Measurements from ENCODE around the gene PDK4. TPM values are rescaled to one million over a fixed set of nuclear protein-coding genes. Genes with fewer than 3 reads are reported as not detected.

The PDK4 gene
- total RNA-seq, 1 donor from 2014 or later = 156 TPM

GRCh38 chr7:95593343-95593742 lies 3.0 kb downstream of the PDK4 start:
- peak overlapping the region; percentile 76 for H3K4me3 ChIP-seq
- no peaks in the 10 kb centered on the region for H3K9me3 ChIP-seq
- H3K36me3 ChIP-seq = peaks cover 64% of the 10 kb centered on the region
- H3K27me3 ChIP-seq = no peaks in the 10 kb centered on the region
- H3K4me1 ChIP-seq = peaks cover 28% of the 10 kb centered on the region
- DNase-seq (no peak), ATAC-seq (no peak)
- no peak for TF ChIP-seq CTCF (IDR thresholded peaks at IDR 0.05)
- intact Hi-C loops (cut with DNase I) = no loop called here
- H3K27ac ChIP-seq = peak overlapping the region; percentile 95

GRCh38 chr7:95592570-95592969 lies 3.7 kb downstream of the PDK4 start:
- no peak for DNase-seq
- no peak for ATAC-seq
- intact Hi-C loops (cut with DNase I) = no loop called here
- Histone ChIP-seq H3K36me3 (peaks cover 72% of the 10 kb centered on the region), H3K27me3 (no peaks in the 10 kb centered on the region), H3K27ac (peak overlapping the region; percentile 3), H3K4me3 (peak overlapping the region; percentile 76), H3K9me3 (no peaks in the 10 kb centered on the region), H3K4me1 (peaks cover 27% of the 10 kb centered on the region)
- TF ChIP-seq CTCF (IDR thresholded peaks at IDR 0.05) = no peak

- peaks cover 91% of the 10 kb centered on the region for H3K36me3 ChIP-seq
- DNase-seq (no peak), ATAC-seq (no peak)
- no peaks in the 10 kb centered on the region for H3K27me3 ChIP-seq
- intact Hi-C loops (cut with DNase I) = no loop called here
- H3K9me3 ChIP-seq = no peaks in the 10 kb centered on the region
- H3K4me1 ChIP-seq = peaks cover 30% of the 10 kb centered on the region
- TF ChIP-seq CTCF (IDR thresholded peaks at IDR 0.05) = no peak
- peak overlapping the region; percentile 19 for H3K27ac ChIP-seq
- H3K4me3 ChIP-seq = peak overlapping the region; percentile 76
Measured at GRCh38 chr7:95590387-95591248, 5.7 kb downstream of the PDK4 start.

DNA sequence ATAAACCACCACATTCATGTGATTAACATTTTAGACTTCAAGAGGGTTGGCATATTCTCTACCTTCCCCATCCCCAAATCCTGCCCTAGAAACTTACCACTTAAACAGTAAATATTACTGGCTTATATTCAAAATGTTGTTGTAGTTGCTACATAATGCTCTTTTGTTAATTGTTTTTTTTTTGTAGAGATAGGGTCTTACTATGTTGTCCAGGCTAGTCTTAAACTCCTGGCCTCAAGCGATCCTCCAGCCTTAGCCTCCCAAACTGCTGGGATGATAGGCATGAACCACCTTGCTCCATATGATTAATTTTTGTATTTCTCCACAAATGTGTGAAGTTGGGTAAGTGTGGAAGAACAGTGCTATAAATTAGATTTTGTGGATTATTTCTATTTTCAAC lies 6.5 kb downstream of the PDK4 start:
- Histone ChIP-seq H3K4me1 (peaks cover 30% of the 10 kb centered on the region), H3K27ac (no peak overlapping the region), H3K27me3 (no peaks in the 10 kb centered on the region), H3K4me3 (peak overlapping the region; percentile 76), H3K9me3 (no peaks in the 10 kb centered on the region), H3K36me3 (peaks cover 100% of the 10 kb centered on the region)
- no peak for TF ChIP-seq CTCF (IDR thresholded peaks at IDR 0.05)
- intact Hi-C loops (cut with DNase I) = no loop called here
- DNase-seq (no peak), ATAC-seq (no peak)

DNA sequence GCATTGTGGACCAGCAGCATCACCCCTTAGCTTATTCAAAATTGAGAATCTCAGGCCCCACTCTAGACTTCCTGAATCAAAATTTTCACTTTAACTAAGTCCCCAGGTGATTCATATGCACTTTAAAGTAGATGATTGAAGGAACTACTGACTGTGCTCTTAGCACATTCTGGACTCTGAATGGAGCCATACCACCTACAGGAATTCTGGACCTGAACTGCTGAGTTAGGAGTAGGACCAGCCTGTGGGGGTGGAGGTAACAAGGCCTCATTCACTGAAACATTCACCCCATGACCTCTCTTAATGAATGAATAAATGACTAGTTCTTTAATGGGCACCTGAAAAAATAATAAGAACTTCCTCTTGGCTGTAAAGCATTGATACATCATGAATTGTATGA lies 7.3 kb downstream of the PDK4 start:
- Histone ChIP-seq H3K9me3 (no peaks in the 10 kb centered on the region), H3K4me1 (peaks cover 30% of the 10 kb centered on the region), H3K36me3 (peaks cover 100% of the 10 kb centered on the region), H3K27me3 (no peaks in the 10 kb centered on the region), H3K4me3 (peak overlapping the region; percentile 8), H3K27ac (no peak overlapping the region)
- DNase-seq (no peak), ATAC-seq (no peak)
- TF ChIP-seq CTCF (IDR thresholded peaks at IDR 0.05) = no peak
- intact Hi-C loops (cut with DNase I) = no loop called here

All from upper lobe of right lung (tissue), 1 donor.